Measurements from ENCODE around the gene GHDC. TPM values are rescaled to one million over a fixed set of nuclear protein-coding genes. Genes with fewer than 3 reads are reported as not detected.

GHDC gene
- total and polyA plus RNA-seq, 2 of the 8 experiments (the other 6 are each of a cell fraction or from before 2014, with no cell fraction given), result 7.4 to 8.1 TPM

GRCh38 chr17:42203354-42203753 is 9.1 kb upstream of the GHDC start (continued):
- TF ChIP-seq CHD7 (IDR thresholded peaks at IDR 0.05; ENCODE audit: insufficient replicate concordance, low read length) (no peak), SIX5 (IDR thresholded peaks at IDR 0.05; ENCODE audit: low read depth, low read length) (no peak), POLR2AphosphoS5 (IDR thresholded peaks at IDR 0.05; ENCODE audit: low read depth, low read length) (no peak), SAP30 (IDR thresholded peaks at IDR 0.05; ENCODE audit: insufficient read depth, insufficient replicate concordance, low read length) (no peak), BRCA1 (IDR thresholded peaks at IDR 0.05; ENCODE audit: low read depth, low read length) (no peak)
